HG02943 (cell line): ENCODE results near the gene LIMK1.

Source experiments
- ATAC-seq: cut with Tn5 transposase; IDR thresholded peaks from one replicate; pipeline ENCODE4 v1.9.1; 2021; ENCODE audit warnings: mild to moderate bottlenecking, low read depth, moderate library complexity; ENCODE audit not compliant: unreplicated experiment

Gene LIMK1

GRCh38 chr7:74053589-74054186 lies 29.9 kb upstream of the LIMK1 start:
- no peak for ATAC-seq

DNA sequence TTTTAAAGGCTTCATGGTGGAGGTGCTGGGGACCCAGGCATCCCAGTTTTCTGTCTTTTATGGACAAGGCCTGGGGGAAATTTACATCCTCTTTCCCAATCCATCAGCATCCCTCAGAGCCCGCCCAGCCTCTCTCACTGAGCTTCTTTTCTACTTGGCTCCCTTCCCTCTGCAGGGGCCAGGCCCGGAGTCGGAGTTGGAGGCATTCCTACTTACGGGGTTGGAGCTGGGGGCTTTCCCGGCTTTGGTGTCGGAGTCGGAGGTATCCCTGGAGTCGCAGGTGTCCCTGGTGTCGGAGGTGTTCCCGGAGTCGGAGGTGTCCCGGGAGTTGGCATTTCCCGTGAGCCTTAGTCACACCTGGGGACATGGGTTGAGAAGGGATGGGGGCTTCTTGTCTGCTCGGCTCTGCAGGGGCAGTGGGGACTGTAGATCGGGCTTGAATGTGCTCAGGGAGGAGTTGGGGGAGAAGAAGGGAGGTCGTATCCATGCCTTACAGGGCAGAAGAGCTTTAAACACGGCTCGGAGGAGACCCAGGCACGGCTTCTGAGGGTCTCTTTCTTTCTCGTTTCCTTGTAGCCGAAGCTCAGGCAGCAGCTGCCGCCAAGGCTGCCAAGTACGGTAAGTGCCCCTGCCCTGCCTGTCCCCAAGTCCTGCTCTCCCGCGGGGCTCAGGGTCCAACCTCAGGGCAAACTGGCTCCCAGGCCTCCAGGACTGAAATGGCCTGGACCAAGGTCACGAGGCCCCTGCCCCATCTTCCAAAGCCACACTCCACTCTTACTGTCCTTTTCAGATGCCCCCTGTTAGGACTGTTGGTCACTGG lies 27.3 kb upstream of the LIMK1 start:
- ATAC-seq = no peak

DNA sequence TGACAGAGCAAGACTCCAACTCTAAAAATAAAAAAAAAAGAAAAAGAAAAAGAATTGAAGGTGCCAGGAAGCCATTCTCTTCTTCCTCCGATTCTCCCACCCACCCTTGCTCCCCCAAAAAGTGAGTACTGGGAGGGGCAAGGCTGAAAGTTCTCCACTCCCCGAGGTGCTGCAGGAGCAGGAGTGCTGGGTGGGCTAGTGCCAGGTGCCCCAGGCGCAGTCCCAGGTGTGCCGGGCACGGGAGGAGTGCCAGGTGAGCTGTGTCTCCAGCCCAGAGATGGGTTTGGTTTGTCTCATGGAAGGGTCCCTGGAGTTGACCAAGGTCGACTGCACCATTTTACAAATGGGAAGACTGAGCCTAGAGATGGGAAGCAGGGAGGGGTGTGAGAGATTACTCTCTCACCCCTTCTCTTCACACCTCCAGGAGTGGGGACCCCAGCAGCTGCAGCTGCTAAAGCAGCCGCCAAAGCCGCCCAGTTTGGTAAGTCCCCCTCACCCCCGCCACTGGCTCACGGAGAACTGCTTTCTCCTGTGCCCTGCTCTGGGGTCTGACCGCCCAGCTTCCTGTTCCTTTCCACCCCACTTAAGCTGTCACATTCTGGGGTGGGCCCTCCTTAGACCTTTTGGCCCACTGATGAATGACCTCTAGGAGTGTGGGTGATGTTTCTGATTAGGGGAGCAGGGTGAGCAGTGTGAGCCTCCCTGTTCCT lies 26.2 kb upstream of the LIMK1 start:
- no peak for ATAC-seq

- no peak for ATAC-seq
Measured at GRCh38 chr7:74057987-74058386, 25.6 kb upstream of the LIMK1 start.

DNA sequence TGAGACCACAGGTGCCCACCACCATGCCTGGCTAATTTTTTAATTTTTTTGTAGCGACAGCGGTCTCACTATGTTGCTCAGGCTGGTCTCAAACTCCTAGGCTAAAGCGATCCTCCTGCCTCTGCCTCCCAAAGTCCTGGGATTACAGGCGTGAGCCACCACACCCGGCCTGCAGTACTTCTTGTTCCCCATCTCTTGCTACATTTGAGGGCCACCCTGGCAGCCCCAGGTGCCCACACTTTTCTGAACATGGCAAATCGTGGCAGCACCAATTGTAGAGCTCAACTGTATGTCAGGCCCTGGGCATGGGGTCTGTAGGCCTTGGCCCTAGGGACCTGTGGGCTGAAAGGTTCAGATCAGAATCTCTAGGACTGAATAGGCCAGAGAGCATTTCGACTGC lies 25.1 kb upstream of the LIMK1 start:
- no peak for ATAC-seq

DNA sequence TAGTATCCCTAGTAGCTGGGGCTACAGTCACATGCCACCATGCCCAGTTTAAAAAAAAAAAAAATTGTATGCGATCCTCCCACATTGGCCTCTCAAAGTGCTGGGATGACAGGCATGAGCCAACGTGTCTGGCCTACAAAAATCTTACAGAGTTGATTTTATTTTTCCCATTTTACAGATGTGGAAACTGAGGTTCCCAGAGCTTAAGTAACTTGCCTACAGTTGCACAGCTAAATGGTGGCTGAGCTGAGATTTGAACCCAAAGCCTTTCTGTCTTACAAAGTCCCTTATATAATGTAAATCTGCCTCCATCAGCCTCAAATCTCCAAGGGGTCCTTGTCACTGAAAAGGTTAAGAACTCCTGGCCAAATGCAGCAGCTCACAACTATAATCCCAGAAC lies 24.6 kb upstream of the LIMK1 start:
- no peak for ATAC-seq

DNA sequence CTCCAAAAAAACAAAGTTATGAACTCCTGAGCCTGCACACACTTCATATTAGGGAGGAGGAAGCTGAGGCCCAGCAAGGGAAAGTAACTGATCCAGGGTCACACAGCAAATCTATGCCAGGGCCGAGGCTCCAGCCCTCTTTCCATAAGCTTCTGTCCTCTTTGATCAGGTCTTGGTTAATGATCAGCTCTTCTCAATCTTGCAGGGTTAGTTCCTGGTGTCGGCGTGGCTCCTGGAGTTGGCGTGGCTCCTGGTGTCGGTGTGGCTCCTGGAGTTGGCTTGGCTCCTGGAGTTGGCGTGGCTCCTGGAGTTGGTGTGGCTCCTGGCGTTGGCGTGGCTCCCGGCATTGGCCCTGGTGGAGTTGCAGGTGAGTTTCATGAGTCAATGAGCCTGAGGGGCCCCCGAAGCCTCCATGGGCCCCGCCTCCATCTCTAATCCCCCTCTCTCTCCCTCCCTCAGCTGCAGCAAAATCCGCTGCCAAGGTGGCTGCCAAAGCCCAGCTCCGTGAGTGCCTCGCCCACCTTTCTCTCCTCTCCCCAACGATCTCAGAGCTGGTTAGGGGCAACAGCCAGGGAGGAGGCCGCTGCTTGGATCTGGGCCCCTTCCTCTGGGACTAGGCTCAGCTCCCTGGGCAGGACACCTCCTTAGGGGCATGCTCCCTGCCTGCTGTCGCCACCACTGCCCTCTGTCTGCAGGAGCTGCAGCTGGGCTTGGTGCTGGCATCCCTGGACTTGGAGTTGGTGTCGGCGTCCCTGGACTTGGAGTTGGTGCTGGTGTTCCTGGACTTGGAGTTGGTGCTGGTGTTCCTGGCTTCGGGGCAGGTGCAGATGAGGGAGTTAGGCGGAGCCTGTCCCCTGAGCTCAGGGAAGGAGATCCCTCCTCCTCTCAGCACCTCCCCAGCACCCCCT lies 23.7 kb upstream of the LIMK1 start:
- ATAC-seq = no peak

DNA sequence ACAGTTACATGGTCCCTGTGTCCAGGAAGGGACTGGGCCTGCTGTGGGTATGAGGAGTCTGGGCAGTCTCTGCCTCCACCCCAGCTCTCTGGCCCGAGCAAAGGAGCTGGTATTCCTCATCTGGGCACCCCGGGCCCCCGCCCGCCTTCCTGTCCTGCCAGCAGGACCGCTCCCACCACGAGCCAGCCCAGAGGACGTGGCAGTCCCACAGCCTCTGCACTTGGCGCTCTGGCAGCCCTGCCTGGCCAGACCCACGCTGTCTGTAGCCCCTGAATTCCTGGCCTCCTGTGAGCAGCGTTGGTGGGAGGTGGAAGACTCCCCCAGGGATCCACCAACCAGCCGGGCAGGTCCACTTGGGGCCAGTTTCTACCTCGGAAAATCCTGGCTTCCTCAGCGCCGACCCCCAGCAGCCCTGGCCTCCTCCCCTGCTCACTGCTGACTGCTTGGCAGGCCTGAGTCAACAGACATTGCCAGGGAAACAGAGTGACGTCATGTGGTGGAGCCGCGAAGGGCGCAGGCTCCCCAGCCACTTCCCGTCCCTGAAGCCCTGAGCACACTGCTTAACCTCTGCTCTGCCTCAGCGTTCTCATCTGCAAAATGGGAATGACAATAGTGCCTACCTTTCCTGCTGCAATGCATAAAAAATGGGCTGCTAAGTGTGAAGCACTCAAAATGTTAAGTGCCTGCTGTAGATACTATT lies 21.6 kb upstream of the LIMK1 start:
- ATAC-seq = no peak

- ATAC-seq = no peak
Measured at GRCh38 chr7:74063223-74063641, 20.4 kb upstream of the LIMK1 start.

- no peak for ATAC-seq
Measured at GRCh38 chr7:74063646-74064045, 20.0 kb upstream of the LIMK1 start.

- ATAC-seq = no peak
Measured at GRCh38 chr7:74064696-74065095, 18.9 kb upstream of the LIMK1 start.

DNA sequence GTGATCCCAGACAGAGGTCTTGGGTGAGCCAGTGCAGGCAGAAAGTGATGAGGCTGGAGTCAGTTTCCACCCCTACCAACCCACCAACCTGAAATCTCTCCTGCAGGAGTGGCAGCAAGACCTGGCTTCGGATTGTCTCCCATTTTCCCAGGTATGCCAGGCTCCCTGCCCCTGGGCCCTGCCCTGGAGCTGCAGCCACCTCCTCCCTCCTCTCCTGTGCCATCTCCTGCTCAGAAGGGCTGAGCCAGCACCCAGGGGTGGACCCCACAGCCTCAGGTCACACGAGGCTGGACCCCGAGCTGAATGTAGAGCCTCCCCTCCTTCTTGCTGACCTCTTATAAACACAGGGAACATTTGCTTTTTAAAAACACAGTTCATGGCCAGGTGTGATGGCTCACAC lies 17.0 kb upstream of the LIMK1 start:
- ATAC-seq = no peak

- ATAC-seq = no peak
Measured at GRCh38 chr7:74068378-74069085, 15.1 kb upstream of the LIMK1 start.

DNA sequence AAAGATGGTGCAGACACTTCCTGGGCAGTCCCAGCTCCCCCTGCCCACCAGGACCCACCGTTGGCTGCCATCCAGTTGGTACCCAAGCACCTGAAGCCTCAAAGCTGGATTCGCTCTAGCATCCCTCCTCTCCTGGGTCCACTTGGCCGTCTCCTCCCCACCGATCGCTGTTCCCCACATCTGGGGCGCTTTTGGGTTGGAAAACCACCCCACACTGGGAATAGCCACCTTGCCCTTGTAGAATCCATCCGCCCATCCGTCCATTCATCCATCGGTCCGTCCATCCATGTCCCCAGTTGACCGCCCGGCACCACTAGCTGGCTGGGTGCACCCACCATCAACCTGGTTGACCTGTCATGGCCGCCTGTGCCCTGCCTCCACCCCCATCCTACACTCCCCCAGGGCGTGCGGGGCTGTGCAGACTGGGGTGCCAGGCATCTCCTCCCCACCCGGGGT lies 14.5 kb upstream of the LIMK1 start:
- no peak for ATAC-seq

DNA sequence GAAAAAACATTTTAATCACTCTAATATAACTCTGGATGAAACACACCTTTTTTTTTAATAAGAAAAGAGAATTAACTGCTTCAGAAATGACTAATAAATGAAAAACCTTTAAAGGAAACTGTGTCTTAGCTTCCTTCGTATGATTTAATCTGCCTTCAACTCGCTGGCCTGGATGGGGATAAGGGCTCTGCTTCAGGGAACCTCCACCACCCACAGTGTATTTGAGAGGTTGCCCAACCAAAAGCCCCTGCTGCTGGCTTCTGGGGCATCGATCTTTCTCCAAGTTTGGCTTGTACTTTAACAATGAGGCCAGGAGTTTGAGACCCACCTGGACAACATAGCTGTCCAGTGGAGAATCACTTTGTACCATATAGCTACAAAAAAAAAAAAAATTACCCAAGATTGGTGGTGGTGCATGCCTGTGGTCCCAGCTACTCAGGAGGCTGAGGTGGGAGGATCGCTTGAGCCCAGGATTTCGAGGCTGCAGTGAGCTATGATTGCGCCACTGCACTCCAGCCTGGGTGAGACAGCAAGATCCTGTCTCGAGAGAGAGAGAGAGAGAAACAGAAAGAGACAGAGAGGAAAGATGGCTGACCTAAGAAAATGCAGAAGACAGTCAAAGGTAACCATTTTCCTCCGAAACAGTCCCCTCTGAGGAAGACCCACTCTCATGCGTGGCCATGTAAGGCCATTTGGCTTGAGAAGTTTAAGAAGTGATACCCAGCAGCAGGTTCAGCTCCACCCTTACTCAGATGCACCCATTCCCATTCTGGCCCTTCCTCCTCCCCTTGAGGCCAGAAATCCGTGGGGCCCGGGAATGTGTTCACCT lies 13.6 kb upstream of the LIMK1 start:
- ATAC-seq = no peak

DNA sequence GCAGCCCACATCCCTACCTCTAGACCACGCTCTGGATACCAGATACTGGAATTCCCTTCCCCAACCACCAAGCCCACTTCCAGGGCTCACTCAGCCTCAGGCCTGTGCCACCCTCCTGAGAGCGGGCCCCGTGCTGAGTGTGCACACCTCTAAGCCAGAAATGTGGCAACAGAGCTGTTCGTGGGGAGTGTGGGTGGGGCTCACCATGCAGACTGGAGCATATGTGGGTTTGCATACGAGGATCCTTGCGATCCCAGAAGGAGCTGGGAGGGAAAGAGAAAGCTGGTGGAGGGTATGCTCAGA lies 13.0 kb upstream of the LIMK1 start:
- ATAC-seq = no peak

GRCh38 chr7:74071121-74071520 lies 12.5 kb upstream of the LIMK1 start:
- ATAC-seq = no peak

GRCh38 chr7:74074770-74075169 lies 8.8 kb upstream of the LIMK1 start:
- no peak for ATAC-seq

- no peak for ATAC-seq
Measured at GRCh38 chr7:74078461-74078860, 5.1 kb upstream of the LIMK1 start.
